Keratinocyte (primary cell): ENCODE data around the gene ADCY5.

Experiments
- CTCF ChIP-seq, 3 experiments: IDR thresholded peaks in 1 of 3; conservative IDR thresholded peaks in 1 of 3; optimal IDR thresholded peaks in 1 of 3; 2 replicates in 2 of 3; 3 replicates in 1 of 3; pipeline versions ENCODE3 to v1.5.1; 2011; ENCODE audit warnings: low read length in 3 of 3, mild to moderate bottlenecking in 3 of 3, moderate library complexity in 2 of 3, control low read depth in 1 of 3, inconsistent platforms in 1 of 3; ENCODE audit not compliant: insufficient read depth in 2 of 3; ENCODE audit errors: extremely low read depth in 1 of 3
- EZH2 ChIP-seq: IDR thresholded peaks from one replicate; pipeline ENCODE4 v1.6.1; 2012; ENCODE audit warnings: inconsistent platforms, mild to moderate bottlenecking, low read length, moderate library complexity

GRCh38 chr3:123475786-123476185 lies 26.9 kb upstream of the ADCY5 start:
- TF ChIP-seq CTCF (optimal IDR thresholded peaks at IDR 0.05 in 1 of 3, IDR thresholded peaks at IDR 0.05 in 1 of 3, conservative IDR thresholded peaks at IDR 0.05 in 1 of 3; ENCODE audit: extremely low read depth in 1 of 3, insufficient read depth in 2 of 3, low read length in 3 of 3) (no peak), EZH2 (no peak)
